SU-DHL-6 (cell line): ENCODE results near the gene ZNF804A.

Source experiments
- H2AFZ ChIP-seq: fragments of 200-600 bp; sonication (generic); 2 replicates; pipeline ENCODE4 v1.6.1; 2014; ENCODE audit warnings: low read depth, mild to moderate bottlenecking, moderate library complexity, mixed read lengths, antibody characterized with exemption, low read length; ENCODE audit not compliant: severe bottlenecking
- H3F3A ChIP-seq: fragments of 200-600 bp; shearing (Covaris generic); 2 replicates; pipeline ENCODE4 v1.6.0; 2016; ENCODE audit warnings: antibody characterized with exemption, mild to moderate bottlenecking; ENCODE audit not compliant: insufficient read depth
- H3K27ac ChIP-seq: fragments of 200-600 bp; sonication (generic); 2 replicates; pipeline ENCODE4 v1.5.1; 2016; ENCODE audit warnings: low read depth, mild to moderate bottlenecking, low read length, moderate library complexity, mixed read lengths
- H3K27me3 ChIP-seq: fragments of 200-600 bp; sonication (generic), shearing (Covaris generic); 2 replicates; pipeline ENCODE4 v1.6.0; 2014; ENCODE audit warnings: mild to moderate bottlenecking, low read length
- H3K36me3 ChIP-seq: fragments of 200-600 bp; sonication (generic); 2 replicates; pipeline ENCODE4 v1.6.1; 2014; ENCODE audit warnings: mild to moderate bottlenecking, low read length, mixed read lengths
- H3K4me2 ChIP-seq: fragments of 300-600, 200-600 bp; shearing (Covaris generic), sonication (generic); 2 replicates; pipeline ENCODE4 v1.6.0; 2014; ENCODE audit warnings: low read length, low read depth, mild to moderate bottlenecking; ENCODE audit not compliant: poor library complexity, severe bottlenecking
- H3K4me3 ChIP-seq: fragments of 200-600 bp; sonication (generic); 2 replicates; pipeline ENCODE4 v1.5.1; 2014; ENCODE audit warnings: antibody characterized with exemption, low read length, mild to moderate bottlenecking, mixed read lengths; ENCODE audit not compliant: insufficient read depth, poor library complexity, severe bottlenecking
- H3K79me2 ChIP-seq: fragments of 200-600 bp; sonication (generic); 2 replicates; pipeline ENCODE4 v1.6.1; 2014; ENCODE audit warnings: mild to moderate bottlenecking, low read length, moderate library complexity; ENCODE audit not compliant: insufficient read depth
- H3K9ac ChIP-seq: fragments of 200-600 bp; sonication (generic); 2 replicates; pipeline ENCODE4 v1.7.0; 2014; ENCODE audit warnings: mild to moderate bottlenecking, low read length
- H3K9me2 ChIP-seq: fragments of 200-600 bp; sonication (generic); replicated peaks from 2 replicates; pipeline ENCODE4 v1.6.1; 2014; ENCODE audit warnings: low read length; ENCODE audit not compliant: insufficient read depth
- H3K9me3 ChIP-seq: fragments of 200-600 bp; sonication (generic); 2 replicates; pipeline ENCODE4 v1.6.1; 2014; ENCODE audit warnings: low read length, mixed read lengths; ENCODE audit not compliant: insufficient read depth
- H4K20me1 ChIP-seq: fragments of 200-600 bp; sonication (generic); 2 replicates; pipeline ENCODE4 v1.6.1; 2014; ENCODE audit warnings: low read depth, mild to moderate bottlenecking, antibody characterized with exemption, low read length, moderate library complexity, mixed read lengths
- EZH2phosphoT487 ChIP-seq: fragments of 200-600 bp; sonication (generic), shearing (Covaris generic); conservative IDR thresholded peaks from 2 replicates; pipeline ENCODE4 v1.6.1; 2018; ENCODE audit warnings: mild to moderate bottlenecking, antibody characterized with exemption, low read length, moderate library complexity, mixed read lengths
- TF ChIP-seq, protein P1 (sequence below): fragments of 200-600 bp; sonication (generic); IDR thresholded peaks from one replicate; pipeline ENCODE4 v1.5.1; 2017; ENCODE audit warnings: antibody characterized with exemption, mild to moderate bottlenecking, low read length, moderate library complexity; ENCODE audit not compliant: insufficient read depth, poor library complexity, severe bottlenecking

ZNF804A gene

DNA sequence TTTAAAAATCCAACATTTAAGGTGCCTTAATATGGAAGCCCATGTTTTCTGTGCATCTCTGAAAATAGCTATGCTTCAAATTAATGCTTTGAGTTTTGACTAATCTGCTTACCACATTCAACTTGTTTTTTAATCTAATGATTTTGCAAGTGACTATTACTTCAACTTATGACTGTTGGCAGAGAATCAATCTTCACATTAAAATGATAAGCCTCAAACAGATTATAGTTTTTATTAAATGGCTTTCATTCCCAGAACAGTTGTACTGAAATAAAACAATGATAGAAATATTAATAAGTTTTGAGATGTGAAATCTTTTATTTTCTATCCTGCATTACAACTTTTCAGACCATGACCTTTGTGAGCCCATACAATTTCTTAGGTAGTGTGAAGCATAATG is 347.5 kb downstream of the ZNF804A start:
- H3F3A ChIP-seq: no peaks in the 10 kb centered on the region
- no peak overlapping the region for H3K9ac ChIP-seq
- no peak overlapping the region for H2AFZ ChIP-seq
- no peak overlapping the region for H3K4me3 ChIP-seq
- no peaks in the 10 kb centered on the region for H3K36me3 ChIP-seq
- no peak overlapping the region for H3K27ac ChIP-seq
- no peaks in the 10 kb centered on the region for H4K20me1 ChIP-seq
- H3K79me2 ChIP-seq: no peaks in the 10 kb centered on the region
- H3K27me3 ChIP-seq: no peaks in the 10 kb centered on the region
- no peak for TF ChIP-seq EZH2phosphoT487
- TF ChIP-seq, protein P1, sequence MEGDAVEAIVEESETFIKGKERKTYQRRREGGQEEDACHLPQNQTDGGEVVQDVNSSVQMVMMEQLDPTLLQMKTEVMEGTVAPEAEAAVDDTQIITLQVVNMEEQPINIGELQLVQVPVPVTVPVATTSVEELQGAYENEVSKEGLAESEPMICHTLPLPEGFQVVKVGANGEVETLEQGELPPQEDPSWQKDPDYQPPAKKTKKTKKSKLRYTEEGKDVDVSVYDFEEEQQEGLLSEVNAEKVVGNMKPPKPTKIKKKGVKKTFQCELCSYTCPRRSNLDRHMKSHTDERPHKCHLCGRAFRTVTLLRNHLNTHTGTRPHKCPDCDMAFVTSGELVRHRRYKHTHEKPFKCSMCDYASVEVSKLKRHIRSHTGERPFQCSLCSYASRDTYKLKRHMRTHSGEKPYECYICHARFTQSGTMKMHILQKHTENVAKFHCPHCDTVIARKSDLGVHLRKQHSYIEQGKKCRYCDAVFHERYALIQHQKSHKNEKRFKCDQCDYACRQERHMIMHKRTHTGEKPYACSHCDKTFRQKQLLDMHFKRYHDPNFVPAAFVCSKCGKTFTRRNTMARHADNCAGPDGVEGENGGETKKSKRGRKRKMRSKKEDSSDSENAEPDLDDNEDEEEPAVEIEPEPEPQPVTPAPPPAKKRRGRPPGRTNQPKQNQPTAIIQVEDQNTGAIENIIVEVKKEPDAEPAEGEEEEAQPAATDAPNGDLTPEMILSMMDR: no peak
- no peak overlapping the region for H3K4me2 ChIP-seq
- H3K9me2 ChIP-seq: no peaks in the 10 kb centered on the region
- H3K9me3 ChIP-seq: no peaks in the 10 kb centered on the region

DNA sequence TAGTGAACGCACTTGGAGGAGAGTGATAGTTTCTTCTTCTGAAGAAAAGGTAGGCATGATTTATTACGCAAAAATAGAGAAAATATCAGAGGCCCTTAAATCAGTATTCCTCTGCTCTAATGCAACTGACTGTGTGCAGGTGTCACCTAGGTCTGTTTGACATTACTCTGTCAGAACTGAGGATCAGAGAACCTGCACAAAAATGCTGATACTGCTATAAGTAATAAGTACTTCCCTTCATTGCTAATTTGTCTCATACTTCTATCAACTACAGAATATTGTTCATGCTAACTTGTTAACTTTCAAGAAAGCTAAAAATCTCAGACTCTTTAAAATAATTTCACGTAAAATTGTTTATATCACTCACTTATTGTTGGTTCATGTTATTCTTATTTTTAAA is 358.5 kb downstream of the ZNF804A start:
- H3K79me2 ChIP-seq: no peaks in the 10 kb centered on the region
- no peak overlapping the region for H3K4me2 ChIP-seq
- H3F3A ChIP-seq: no peaks in the 10 kb centered on the region
- TF ChIP-seq, protein P1: no peak
- no peak for TF ChIP-seq EZH2phosphoT487
- no peaks in the 10 kb centered on the region for H4K20me1 ChIP-seq
- H3K4me3 ChIP-seq: no peak overlapping the region
- H3K36me3 ChIP-seq: no peaks in the 10 kb centered on the region
- no peaks in the 10 kb centered on the region for H3K9me3 ChIP-seq
- no peak overlapping the region for H2AFZ ChIP-seq
- H3K9me2 ChIP-seq: no peaks in the 10 kb centered on the region
- H3K9ac ChIP-seq: no peak overlapping the region
- H3K27ac ChIP-seq: no peak overlapping the region
- no peaks in the 10 kb centered on the region for H3K27me3 ChIP-seq

DNA sequence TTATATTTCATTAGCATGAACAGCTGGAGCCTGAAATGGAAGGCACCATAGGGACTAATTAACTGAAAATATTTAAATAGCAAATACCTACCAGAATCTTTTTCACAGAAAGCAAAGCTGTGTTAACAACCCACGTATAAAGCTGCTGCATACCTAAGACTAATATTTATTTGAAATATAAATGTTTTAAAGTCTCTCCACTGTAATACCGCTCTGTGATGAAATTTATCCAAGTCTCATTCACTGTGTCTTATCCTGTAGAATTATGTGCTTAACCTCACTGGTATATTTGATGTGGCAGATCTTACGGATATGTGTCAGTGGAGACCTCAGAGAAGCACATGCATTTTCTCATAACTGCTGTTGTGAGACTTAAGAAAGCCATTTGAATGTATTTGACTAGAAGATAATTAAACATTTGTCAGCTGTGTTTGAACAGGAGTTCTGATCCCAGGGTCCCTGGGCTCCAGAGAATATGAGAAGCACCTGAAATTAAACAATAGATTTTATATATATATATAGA is 373.3 kb downstream of the ZNF804A start:
- Histone ChIP-seq H3K9me3 (no peaks in the 10 kb centered on the region), H3K27me3 (no peaks in the 10 kb centered on the region), H3K79me2 (no peaks in the 10 kb centered on the region), H3F3A (no peaks in the 10 kb centered on the region), H2AFZ (no peak overlapping the region), H3K36me3 (no peaks in the 10 kb centered on the region), H3K27ac (no peak overlapping the region), H3K4me2 (no peak overlapping the region), H4K20me1 (no peaks in the 10 kb centered on the region), H3K9ac (no peak overlapping the region), H3K4me3 (no peak overlapping the region), H3K9me2 (no peaks in the 10 kb centered on the region)
- TF ChIP-seq, protein P1: no peak
- TF ChIP-seq EZH2phosphoT487: no peak
